IgD-negative memory B cell (primary cell): ENCODE data around the gene ZNF407. TPM values are rescaled to one million over a fixed set of nuclear protein-coding genes. Genes with fewer than 3 reads are reported as not detected.
A peak's percentile ranks its signal among the peaks of the same experiment; 100 is the strongest.

Experiments
- H3K27ac Mint-ChIP-seq, 3 donors: one replicate each; pipeline ENCODE4 v1.8.0; 2020 to 2022; ENCODE audit warnings: mild to moderate bottlenecking in 3 of 3, mixed read lengths in 3 of 3, moderate library complexity in 1 of 3
- H3K27me3 Mint-ChIP-seq: one replicate; pipeline ENCODE4 v1.8.0; 2021; ENCODE audit warnings: mixed read lengths
- H3K36me3 Mint-ChIP-seq: one replicate; pipeline ENCODE4 v1.8.0; 2020; ENCODE audit warnings: mild to moderate bottlenecking, mixed read lengths
- H3K4me1 Mint-ChIP-seq, 3 donors: one replicate each; pipeline ENCODE4 v1.8.0; 2020 to 2022; ENCODE audit warnings: mixed read lengths in 3 of 3, mild to moderate bottlenecking in 1 of 3
- H3K4me3 Mint-ChIP-seq, 4 donors: one replicate each; pipeline ENCODE4 v1.8.0; 2020 to 2022; ENCODE audit warnings: mild to moderate bottlenecking in 4 of 4, mixed read lengths in 4 of 4, moderate library complexity in 3 of 4
- H3K9me3 Mint-ChIP-seq, 3 donors: one replicate each; pipeline ENCODE4 v1.8.0; 2020 to 2021; ENCODE audit warnings: mixed read lengths in 3 of 3, mild to moderate bottlenecking in 1 of 3
- polyA plus RNA-seq: library from polyadenylated mRNA; unstranded; fragments of 300-500 nt; fragmentation: Illumina TruSeq; gene quantifications from one replicate; pipeline ENCODE4 v1.2.3, GENCODE V29; 2021

Gene ZNF407
- polyA plus RNA-seq, 1 donor from 2014 or later = 3.8 TPM

DNA sequence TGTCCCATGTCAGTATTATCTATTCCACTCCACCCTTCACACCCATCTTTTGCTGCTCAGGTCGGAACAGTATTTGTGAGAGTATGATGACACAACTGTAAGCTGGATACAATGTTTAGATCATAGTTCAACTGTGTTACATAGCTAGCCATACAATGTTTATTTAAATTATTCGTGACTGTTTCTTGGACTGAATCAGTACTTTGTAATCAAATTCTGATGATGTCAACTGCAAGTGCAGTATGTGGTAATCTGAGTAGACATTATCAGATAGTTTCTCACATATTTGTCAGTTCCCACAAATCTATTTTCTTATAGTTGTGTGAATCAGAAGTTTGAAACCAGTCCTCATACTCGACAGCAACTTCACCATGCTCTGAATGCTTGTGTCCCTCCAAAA lies 177.6 kb downstream of the ZNF407 start:
- Mint-ChIP-seq H3K27ac (peak overlapping the region in 1 of 3 donors; percentile 6), H3K4me3 (no peak overlapping the region), H3K36me3 (peaks cover 1% of the 10 kb centered on the region), H3K9me3 (no peaks in the 10 kb centered on the region), H3K27me3 (no peaks in the 10 kb centered on the region), H3K4me1 (peaks cover 15 to 25% (median 22%) of the 10 kb centered on the region in 3 donors)

DNA sequence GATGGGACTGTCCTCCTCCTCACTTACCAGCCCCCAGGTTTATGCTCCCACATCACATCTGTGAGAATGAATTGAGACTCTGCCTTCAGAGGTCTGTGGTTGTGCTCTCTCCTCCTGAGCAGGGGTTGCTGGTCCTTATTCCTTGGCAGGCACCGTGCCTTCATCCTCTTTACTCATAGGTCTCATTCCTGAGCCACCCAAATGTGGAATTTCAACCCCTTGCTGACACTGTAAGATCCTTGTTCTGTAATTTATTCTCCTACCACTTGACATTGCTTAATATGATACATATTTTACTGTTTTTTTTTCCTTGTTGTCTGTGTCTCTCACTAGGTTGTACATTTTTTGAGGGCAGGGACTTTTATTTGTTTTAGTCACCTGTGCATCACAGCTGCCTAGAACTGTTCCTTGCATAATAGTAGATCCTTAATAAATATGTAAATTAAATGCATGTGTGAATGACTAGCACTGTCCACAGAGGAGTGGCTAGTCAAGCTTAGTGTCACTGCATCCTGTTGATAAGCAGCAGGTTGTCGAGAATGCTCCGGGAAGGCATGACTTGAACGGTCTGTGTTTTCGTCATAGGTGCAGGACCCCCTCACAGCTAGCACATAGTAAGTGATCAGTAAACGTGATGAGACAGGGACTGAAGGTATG lies 180.6 kb downstream of the ZNF407 start:
- Mint-ChIP-seq H3K36me3 (peaks cover 8% of the 10 kb centered on the region), H3K27me3 (no peaks in the 10 kb centered on the region), H3K9me3 (no peaks in the 10 kb centered on the region), H3K27ac (no peak overlapping the region), H3K4me1 (peaks cover 9 to 15% (median 14%) of the 10 kb centered on the region in 3 donors), H3K4me3 (no peak overlapping the region)

DNA sequence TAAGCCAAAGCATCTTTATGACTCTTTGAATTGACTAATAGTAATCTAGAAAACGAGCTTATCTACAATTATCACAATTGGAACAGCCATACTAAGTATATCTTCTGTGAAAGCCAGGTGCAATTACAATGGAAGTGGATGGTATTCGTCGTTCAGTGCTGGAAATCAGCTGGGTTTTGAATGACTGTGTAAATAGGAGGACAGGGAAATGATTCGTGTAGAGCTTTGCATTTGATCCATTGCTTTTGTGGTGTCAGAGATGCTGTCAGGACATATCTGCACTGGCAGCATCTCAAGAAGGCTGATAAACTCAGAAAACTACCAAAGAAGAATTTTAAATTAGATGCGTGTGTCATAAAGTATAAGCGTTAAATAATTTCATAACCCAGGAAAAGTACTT lies 187.1 kb downstream of the ZNF407 start:
- H3K27me3 Mint-ChIP-seq = no peaks in the 10 kb centered on the region
- H3K9me3 Mint-ChIP-seq = no peaks in the 10 kb centered on the region
- H3K36me3 Mint-ChIP-seq = peaks cover 14% of the 10 kb centered on the region

DNA sequence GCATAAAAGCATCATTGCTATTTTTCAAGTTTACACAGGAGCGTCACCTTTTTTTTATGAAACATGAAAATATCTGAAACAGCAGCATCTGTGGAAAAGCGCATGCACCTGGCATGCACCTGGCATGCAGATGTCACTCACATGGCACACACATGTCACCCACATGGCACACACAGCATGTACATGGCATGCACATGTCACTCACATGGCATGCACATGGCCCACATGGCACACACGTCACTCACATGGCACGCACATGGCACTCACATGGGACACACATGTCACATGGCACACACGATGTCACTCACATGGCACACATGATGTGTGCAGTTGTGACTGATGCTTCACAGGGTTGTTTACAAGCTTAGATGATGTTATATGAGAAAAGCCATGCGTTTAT lies 188.0 kb downstream of the ZNF407 start:
- Mint-ChIP-seq H3K4me3 (no peak overlapping the region), H3K27ac (no peak overlapping the region), H3K27me3 (no peaks in the 10 kb centered on the region), H3K36me3 (peaks cover 14% of the 10 kb centered on the region), H3K4me1 (peaks cover 0 to 1% (median 0%) of the 10 kb centered on the region in 3 donors), H3K9me3 (no peaks in the 10 kb centered on the region)

More for the DNA sequence above, 187.1 kb downstream of the ZNF407 start:
- H3K4me1 Mint-ChIP-seq = no peaks in the 10 kb centered on the region
- H3K27ac Mint-ChIP-seq = no peak overlapping the region
- no peak overlapping the region for H3K4me3 Mint-ChIP-seq

DNA sequence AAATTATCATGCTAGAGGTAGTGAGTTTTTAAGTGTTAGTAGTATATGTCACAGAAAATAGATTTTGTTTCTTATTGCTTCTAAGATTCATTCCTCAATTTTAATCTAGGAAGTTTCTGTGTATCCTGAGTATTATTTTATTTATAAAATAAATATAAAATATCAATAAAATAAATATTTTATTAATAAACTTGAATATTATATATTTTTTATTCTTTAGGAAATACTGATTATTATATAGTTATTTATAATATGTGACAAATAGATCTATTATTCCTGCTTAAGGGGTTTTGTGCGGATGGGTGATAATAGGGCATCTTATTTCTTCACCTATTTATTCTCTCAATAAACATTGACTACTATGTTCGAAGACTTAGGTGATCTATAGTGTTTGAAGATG lies 191.0 kb downstream of the ZNF407 start:
- Mint-ChIP-seq H3K27me3 (no peaks in the 10 kb centered on the region), H3K27ac (no peak overlapping the region), H3K36me3 (peaks cover 8% of the 10 kb centered on the region), H3K4me1 (peaks cover 0 to 2% (median 0%) of the 10 kb centered on the region in 3 donors), H3K4me3 (no peak overlapping the region), H3K9me3 (no peaks in the 10 kb centered on the region)

DNA sequence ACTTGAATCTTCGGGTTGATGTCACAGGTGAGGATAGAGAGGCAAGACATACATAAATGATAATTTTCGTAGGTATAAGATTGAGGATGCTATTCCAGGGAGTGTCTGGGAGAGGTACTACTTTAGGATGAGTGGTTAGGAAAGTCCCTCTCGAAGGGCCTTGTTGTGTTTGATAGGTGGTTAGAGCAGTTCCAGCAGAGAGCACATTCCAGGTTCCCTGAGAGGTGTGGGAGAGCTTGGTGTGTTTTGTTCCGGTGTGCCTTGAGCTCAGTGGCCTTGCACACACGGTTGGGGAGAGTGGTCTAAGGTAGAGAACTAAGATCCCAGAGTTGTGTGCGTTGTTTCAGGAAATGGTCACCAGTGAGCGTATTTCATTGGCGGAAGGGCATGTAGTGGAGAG lies 191.4 kb downstream of the ZNF407 start:
- Mint-ChIP-seq H3K27ac (no peak overlapping the region), H3K27me3 (no peaks in the 10 kb centered on the region), H3K9me3 (no peaks in the 10 kb centered on the region), H3K36me3 (peaks cover 10% of the 10 kb centered on the region), H3K4me3 (no peak overlapping the region), H3K4me1 (peaks cover 0 to 2% (median 0%) of the 10 kb centered on the region in 3 donors)

DNA sequence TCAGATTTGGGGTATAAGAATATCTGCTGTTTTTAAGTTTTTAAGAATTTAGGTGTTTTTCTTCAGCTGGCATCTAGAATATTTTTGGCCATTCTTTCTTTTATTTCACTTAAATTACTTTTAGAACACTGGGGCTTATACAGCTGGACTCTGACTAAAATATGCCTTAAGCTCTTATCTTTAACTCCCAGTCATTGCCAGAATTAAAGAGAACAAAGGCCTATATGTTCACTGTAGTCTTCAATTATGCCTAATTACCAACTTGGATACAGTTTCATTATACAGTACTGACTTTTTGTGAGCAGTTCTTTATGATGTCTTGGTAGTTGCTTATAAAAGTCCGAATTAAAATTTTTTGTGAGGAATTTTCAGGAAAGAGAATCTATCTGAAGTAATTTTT lies 192.8 kb downstream of the ZNF407 start:
- no peaks in the 10 kb centered on the region for H3K27me3 Mint-ChIP-seq
- peaks cover 10% of the 10 kb centered on the region for H3K36me3 Mint-ChIP-seq
- no peaks in the 10 kb centered on the region for H3K9me3 Mint-ChIP-seq
- H3K4me1 Mint-ChIP-seq = peaks cover 0 to 2% (median under 1%) of the 10 kb centered on the region in 3 donors
- H3K4me3 Mint-ChIP-seq = no peak overlapping the region
- H3K27ac Mint-ChIP-seq = no peak overlapping the region

DNA sequence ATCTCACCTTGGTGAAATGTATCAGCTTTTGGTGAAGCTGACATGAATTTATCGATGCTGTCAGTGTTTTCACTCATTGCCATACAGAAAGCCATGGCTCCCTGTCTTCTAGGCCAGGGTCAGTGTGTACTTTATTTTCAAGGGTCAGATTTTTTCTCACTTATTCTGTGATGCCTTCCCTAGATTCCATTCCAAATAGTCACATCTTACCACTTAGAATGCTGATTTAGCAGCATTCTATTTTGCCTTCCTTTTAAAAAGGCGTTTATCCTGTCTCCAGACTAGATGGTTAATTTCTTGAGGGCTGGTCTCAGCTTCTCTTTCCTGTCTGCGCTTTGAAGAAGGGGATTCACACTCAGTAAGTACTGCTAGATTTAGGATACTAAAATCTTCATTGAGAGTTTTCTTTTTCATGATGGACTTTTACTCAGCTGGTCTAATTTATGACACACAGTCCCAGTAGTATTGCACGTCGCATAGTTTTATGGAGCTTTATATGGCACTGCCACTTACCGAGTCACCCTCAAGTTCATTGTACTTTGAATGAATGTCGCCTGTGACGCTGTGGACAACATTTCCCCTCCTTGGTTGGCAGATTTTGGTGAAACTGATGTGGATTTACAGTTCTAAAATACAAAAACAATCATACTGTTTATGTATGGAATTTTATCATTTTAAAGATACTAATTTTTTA lies 194.0 kb downstream of the ZNF407 start:
- H3K4me1 Mint-ChIP-seq = peaks cover 3 to 11% (median 11%) of the 10 kb centered on the region in 3 donors
- no peaks in the 10 kb centered on the region for H3K9me3 Mint-ChIP-seq
- no peak overlapping the region for H3K27ac Mint-ChIP-seq
- H3K27me3 Mint-ChIP-seq = no peaks in the 10 kb centered on the region
- no peak overlapping the region for H3K4me3 Mint-ChIP-seq
- H3K36me3 Mint-ChIP-seq = peaks cover 9% of the 10 kb centered on the region

DNA sequence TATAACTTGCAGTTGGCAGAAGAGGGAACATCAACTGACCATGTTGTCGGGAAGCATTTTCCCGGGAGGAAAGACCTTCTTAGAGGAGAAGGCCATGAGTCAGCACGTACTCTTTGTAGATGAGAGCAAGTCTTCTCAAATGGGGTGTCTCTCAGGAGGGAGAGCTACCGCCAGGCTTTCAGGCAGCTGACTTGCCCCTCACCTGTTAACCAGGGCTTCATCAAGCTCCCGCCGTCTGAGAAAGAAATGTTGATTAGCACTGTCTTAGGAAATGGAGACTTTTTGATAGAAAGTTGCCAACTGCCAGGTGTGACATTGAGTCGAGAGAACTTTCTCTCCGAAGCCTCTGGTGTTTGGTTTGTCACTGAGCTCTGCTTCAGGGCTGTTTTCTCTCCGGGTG lies 196.1 kb downstream of the ZNF407 start:
- peaks cover 20 to 24% (median 22%) of the 10 kb centered on the region in 3 donors for H3K4me1 Mint-ChIP-seq
- no peaks in the 10 kb centered on the region for H3K9me3 Mint-ChIP-seq
- no peak overlapping the region for H3K27ac Mint-ChIP-seq
- no peaks in the 10 kb centered on the region for H3K27me3 Mint-ChIP-seq
- H3K4me3 Mint-ChIP-seq = no peak overlapping the region
- H3K36me3 Mint-ChIP-seq = peaks cover 3% of the 10 kb centered on the region

DNA sequence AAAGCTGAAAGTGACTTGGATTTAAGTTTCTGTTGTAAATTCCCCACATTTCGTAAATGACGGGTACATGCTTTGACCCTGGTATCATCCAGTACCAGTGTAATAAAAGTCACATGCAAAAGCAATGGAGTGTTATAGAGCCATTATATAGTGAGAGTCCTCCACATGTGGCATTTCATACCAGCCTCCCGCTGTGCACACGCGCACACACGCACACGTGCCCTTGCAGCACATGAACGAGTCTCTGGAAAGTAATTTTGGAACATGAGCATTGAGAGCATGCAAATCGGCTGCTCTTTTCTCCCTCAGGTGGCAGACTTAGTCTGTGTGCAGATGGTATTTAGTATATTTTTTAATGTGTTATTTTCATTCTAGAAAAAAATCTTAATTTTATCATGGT lies 198.1 kb downstream of the ZNF407 start:
- Mint-ChIP-seq H3K4me3 (peak overlapping the region in 2 of 4 donors; percentile 3 to 24), H3K9me3 (no peaks in the 10 kb centered on the region), H3K36me3 (peaks cover 3% of the 10 kb centered on the region), H3K27me3 (no peaks in the 10 kb centered on the region), H3K27ac (no peak overlapping the region), H3K4me1 (peaks cover 20 to 24% (median 20%) of the 10 kb centered on the region in 3 donors)

DNA sequence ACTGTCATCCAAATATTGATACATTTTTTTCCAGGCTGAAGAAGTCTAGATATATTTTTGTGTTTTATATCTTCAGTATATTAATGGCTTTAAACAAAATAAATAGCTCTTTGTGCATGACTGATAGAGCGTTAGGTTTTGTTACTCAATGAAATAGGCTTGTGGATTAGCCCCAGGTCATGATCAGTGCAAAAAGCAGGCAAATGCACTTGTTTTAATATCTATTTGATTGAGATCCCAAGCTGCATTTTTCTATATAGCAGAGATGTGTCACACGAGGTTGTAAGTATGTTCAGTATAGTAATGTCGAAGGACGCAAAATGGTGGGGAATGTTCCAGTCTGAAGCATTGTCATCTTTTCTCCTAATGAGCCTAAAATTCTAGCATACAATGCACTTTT lies 198.5 kb downstream of the ZNF407 start:
- Mint-ChIP-seq H3K27ac (peak overlapping the region in 1 of 3 donors; percentile 48), H3K4me3 (no peak overlapping the region), H3K9me3 (no peaks in the 10 kb centered on the region), H3K27me3 (no peaks in the 10 kb centered on the region), H3K4me1 (peaks cover 20 to 24% (median 20%) of the 10 kb centered on the region in 3 donors), H3K36me3 (peaks cover 3% of the 10 kb centered on the region)

DNA sequence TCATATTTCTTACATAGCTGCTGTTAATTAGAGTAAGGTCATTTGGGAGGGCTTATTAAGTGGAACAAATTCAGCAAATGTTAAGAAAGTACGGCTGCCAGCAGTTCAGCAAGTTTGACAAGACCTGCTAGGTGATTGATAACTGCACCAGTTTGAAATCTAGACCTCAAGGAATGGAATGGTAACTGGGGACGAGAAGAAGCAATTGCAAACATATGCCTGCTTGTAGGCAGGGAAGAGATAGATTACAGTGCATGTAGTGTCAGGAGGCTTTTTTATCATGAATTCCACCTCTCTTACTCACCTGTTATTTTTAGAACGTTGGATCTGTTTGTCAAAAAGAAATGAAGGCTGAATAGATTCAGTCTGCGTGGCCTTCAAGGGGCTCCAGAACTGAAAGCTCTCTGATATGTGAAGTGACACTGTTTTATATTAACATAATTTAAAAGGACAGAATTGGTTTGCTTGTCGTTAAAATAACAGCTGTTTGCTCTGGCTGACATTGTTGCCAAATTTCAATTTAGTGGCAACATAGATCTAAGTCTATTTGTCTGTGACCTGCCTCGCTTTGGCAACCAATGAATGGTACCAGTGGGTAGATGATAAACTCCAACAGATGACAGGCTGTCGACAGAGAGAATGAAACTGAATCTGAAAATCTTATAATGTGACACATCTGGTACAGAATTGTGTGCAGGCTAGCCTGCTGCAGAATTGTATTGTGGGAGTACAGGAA lies 199.3 kb downstream of the ZNF407 start:
- Mint-ChIP-seq H3K27ac (no peak overlapping the region), H3K9me3 (no peaks in the 10 kb centered on the region), H3K4me3 (peak overlapping the region in 3 of 4 donors; percentile 3 to 39 (median 13)), H3K36me3 (peaks cover 3% of the 10 kb centered on the region), H3K27me3 (no peaks in the 10 kb centered on the region), H3K4me1 (peaks cover 20 to 24% (median 20%) of the 10 kb centered on the region in 3 donors)

DNA sequence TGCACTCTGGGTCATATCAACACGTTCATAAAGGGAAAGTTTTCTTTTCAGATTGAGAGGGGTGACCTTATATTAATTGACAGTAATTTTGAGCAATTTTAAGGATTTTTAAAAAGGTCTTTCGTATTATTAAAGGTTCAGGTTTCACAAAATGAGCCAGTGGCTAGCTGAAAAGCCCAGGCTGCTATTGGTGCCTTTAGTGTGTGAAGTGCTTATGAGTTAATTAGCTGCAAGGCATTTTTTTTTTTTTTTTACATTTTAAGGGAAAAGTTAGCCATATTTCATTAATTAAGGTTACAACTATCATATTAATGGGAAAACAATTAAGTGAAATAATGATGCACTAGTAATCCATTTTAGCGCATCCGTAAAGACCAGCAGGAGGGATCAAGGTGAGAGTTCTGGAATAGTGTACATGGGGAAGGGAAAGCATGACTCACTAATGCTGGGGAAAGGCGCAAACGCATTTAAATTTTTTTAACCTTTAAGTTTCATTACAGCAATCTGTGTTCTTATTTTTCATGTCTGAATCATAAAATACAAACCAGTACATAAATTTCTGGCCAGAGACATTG lies 200.0 kb downstream of the ZNF407 start:
- H3K4me3 Mint-ChIP-seq = peak overlapping the region in 3 of 4 donors; percentile 3 to 18 (median 12)
- peaks cover 3% of the 10 kb centered on the region for H3K36me3 Mint-ChIP-seq
- no peak overlapping the region for H3K27ac Mint-ChIP-seq
- H3K27me3 Mint-ChIP-seq = no peaks in the 10 kb centered on the region
- peaks cover 20 to 24% (median 20%) of the 10 kb centered on the region in 3 donors for H3K4me1 Mint-ChIP-seq
- H3K9me3 Mint-ChIP-seq = no peaks in the 10 kb centered on the region

DNA sequence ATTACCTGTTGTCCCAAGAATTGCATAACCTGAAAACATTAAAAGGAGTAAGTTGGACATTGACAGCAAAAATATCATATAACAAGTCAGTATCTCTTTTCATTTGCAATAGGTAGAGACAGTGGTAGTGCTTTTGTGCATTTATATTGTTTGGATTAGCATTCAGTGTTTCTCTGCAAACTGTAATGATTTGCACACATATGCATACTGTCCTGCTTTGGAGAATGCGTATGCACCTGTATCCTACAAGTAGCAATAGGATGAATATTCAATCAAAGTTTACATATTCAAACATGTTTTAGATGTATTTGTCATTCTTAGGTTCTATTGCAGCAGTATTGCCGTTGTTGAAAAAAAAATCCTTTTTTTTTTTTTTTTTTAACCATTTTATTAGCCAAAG lies 201.9 kb downstream of the ZNF407 start:
- Mint-ChIP-seq H3K4me3 (no peak overlapping the region), H3K9me3 (no peaks in the 10 kb centered on the region), H3K27me3 (no peaks in the 10 kb centered on the region), H3K4me1 (peaks cover 20 to 24% (median 20%) of the 10 kb centered on the region in 3 donors), H3K36me3 (no peaks in the 10 kb centered on the region), H3K27ac (no peak overlapping the region)

DNA sequence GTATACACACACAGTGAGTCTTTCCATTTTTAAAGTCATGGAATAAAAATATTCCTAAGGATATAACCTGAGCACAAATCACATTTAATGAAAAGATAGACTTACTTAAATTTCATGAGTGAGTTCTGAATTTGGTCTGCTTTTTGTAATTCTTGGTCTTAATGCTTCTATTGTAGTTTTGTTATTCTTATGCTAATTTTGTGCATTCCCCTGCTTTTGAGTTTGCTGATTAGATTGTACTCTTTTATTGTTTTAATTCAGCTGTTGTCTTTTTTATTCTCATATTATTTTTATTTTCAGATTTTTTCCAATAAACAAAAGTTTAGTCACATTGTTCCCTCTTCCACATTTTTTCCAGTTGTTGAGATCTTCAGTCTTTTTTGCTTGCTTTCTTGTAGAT lies 202.4 kb downstream of the ZNF407 start:
- Mint-ChIP-seq H3K27ac (no peak overlapping the region), H3K4me1 (peaks cover 20 to 27% (median 20%) of the 10 kb centered on the region in 3 donors), H3K9me3 (no peaks in the 10 kb centered on the region), H3K4me3 (no peak overlapping the region), H3K27me3 (no peaks in the 10 kb centered on the region), H3K36me3 (no peaks in the 10 kb centered on the region)
